HG03439 (cell line): Measurements from ENCODE around the gene ZNF175.
"Not testable (repeated sequence)": the region's sequence is repeated elsewhere in the genome, so short reads cannot be mapped to it uniquely, and the experiment has no call there.

Experiments
- ATAC-seq: cut with Tn5 transposase; IDR thresholded peaks from one replicate; pipeline ENCODE4 v1.9.1; 2021; ENCODE audit warnings: mild to moderate bottlenecking, moderate library complexity; ENCODE audit not compliant: unreplicated experiment

Gene ZNF175

DNA sequence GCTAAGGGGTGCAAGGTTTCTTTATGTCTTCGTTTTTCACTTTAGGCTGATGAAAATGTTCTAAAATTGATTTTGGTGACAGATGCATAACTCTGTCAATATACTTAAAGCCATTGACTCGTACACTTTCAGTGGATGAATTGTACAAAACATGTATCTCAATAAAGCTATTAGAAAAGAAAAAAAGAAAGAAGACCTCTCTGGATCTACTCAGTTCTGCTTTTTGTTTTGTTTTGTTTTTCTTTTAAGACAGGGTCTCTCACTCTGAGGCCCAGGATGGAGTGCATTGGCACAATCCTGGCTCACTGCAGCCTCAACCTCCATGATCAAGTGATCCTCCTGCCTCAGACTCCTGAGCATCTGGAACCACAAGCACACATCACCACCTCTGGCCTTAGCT is 55.6 kb downstream of the ZNF175 start:
- no peak for ATAC-seq

DNA sequence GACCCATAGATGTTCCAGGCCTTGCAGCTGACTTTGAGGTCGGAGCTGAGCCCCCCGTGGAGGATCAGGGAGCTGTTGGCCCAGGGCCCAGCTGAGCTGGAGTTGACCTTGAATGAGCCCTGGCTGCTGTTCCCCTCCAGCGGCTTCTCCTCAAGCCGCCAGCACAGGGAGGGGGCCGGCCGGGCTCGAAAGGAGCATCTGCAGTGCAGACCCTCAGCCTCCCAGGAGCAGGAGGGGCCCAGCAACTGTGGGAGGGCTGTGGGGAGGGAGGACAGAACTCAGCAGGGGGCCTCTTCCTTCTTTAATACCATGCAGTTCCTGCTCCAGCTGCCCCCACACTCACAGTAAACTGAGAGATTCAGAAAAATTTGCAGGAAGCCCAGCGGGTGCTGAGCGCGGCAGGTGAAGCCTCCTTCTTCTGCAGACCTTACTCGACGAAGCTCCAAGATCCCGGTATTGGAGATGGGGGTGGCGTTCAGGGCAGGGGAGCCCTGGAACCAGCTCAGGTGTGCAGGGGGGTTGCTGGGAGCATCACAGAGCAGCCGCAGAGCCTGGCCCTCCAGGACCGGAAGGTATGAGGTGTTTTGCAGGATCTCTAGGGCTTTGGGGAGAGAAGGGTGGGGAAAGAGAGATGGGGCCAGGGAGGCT is 56.5 kb downstream of the ZNF175 start:
- ATAC-seq, result no peak

DNA sequence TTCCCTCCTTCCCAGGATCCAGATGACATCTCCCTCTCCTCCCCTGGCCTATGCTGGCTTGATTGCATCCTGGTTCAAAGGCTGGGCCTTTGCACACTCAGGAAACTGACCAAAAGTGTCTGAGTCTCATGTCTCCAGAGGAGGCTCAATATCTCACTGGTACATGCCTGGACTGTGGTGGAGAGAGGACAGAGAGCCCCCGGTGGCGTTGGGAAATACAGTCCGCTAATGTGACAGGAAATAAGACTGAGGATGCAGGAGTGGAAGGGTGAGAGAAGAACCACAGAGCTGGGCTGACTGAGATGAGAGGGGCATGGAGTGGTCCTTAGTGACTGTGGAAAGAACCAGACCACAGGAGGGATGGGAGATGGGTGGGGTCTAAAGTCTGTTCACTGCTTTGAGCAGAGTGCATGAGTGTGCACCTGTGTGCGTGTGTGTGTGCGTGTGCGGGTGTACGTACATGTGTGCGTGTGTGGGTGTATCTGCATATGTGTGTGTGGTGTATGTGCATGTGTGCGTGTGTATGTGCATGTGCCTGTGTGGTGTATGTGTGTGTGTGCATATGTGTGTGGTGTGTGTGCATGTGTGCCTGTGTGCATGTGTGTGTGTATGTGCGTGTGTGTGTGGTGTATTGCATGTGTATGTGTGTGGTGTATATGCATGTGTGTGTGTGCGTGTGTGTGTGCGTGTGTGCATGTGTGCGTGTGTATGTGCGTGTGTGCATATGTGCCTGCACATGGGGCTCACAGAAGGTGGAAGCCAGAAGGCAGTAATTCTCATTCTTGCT is 57.3 kb downstream of the ZNF175 start:
- no peak for ATAC-seq

DNA sequence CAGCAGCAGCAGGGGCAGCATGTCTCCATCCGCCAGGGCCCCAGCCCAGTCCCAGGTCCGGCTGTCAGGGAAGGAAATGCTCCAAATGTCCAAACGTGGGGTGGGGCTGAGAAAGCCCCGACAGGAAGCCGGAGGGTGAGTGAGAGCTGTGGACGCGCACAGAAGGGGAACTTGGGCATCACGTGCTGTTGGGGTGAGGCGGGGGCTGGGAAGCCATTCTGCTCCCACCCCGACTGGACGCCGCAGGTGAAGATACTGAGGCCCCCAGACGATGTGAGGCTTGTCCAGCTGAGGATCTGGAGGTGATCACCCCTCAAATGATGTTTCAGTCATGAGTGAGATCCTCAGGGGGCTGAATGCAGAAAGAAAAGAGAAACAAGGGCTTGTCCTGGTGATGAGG is 59.2 kb downstream of the ZNF175 start, which contains the start of gene SIGLEC5:
Gene SIGLEC5 (minus strand): TSS at position 87 of the 400 bp plus-strand sequence. CDS start 66 bp downstream, at position 21.
- ATAC-seq, result not testable (repeated sequence)

DNA sequence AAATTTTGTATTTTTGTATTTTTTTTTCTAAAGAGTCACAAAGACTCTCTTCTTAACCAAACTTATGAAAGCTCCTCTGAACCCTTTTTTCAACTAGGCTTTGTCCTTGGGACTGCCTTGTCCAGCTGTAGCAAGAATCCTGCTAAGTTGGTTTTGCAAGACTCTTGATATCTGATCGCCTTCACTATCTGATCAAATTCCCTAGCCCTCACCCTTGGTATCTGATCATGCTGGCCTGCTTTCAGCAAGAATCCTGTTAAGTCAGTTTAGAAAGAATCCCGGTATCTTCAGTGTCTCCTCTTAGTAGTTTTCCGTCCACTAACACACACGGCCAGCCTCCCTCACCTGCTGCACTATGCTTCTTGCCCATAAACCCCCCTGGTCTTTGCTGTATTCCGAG is 61.0 kb downstream of the ZNF175 start:
- ATAC-seq, result no peak

DNA sequence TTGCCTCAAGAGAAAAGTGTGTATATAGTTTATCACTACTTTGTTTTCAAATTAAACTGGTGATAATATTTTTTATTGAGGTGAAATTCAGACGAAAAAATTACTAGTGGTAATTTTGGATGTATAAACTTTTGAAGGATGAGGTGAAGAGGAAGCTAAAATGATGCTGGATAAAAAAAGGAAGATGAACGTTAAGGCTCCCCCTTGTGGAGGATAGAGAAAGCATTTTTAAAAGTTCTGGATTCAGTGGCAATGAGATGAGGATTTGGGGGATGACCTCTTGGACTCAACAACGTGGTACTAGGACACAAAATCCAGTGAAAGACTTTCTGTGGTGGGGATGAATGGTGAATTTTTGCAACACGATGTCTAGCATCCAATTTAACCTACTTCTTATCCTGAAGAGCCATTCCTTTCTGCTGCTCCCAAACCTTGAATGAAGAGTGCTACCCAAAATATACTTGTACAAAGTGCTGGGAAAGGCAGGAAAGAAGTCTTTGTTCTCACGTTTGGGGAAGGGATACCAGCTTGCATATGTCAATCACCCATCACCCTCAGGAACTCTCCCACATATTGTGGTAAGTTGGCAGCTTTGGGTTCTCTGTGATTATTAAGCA is 66.4 kb downstream of the ZNF175 start:
- no peak for ATAC-seq

DNA sequence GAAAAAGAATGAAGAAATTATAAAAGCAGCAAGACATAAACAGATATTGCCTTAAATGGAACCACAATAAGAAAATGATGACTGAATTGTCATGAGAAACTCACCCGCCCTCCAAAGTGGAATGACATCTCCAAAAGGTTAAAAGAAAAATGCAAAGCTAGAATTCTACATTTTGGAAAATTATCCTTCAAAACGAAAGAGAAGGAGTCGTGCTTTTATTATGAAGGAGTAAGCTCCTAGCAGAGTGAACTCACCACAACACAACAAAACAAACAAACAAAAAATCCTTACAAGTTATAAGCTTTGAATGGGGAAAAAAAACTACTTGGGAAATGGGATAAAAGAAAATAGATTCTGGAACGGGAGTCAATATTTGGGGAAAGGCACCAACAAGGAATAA is 68.8 kb downstream of the ZNF175 start:
- no peak for ATAC-seq

DNA sequence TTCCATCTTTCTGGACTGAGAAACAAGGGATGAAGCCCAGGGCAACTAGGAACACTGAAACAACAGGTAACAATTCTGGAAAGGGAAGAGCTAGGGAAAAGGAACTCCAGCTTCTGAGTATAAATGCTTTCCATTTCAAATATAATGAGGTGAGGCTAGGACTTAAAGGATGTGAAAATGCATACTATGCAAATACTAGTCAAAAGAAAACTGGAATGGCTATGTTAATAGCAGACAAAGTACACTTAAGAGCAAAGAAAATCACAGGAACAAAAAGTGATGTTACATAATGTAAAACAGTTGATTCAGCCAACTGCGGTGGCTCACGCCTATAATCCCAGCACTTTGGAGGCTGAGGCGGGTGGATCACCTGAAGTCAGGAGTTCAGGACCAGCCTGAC is 69.3 kb downstream of the ZNF175 start:
- no peak for ATAC-seq

DNA sequence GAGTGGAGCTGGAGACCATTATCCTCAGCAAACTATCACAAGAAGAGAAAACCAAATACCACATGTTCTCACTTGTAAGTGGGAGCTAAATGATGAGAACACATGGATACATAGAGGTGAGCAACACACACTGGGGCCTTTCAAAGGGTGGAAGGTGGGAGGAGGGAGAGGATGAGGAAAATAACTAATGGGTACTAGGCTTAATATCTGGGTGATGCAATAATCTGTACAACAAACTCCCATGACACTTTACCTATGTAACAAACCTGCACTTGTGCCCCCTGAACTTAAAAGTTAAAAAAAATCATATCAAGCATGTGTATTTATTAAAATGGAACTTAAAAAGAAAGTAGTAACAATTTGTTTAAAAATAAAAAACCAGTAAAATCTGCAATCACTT is 70.6 kb downstream of the ZNF175 start:
- no peak for ATAC-seq
